NB4 (cell line): ENCODE data around the gene GSTCD.

Source experiments
- MYC ChIP-seq: IDR thresholded peaks from 2 replicates; pipeline ENCODE4 v1.6.1; 2011; ENCODE audit warnings: low read depth, low read length
- POLR2A ChIP-seq: IDR thresholded peaks from 2 replicates; pipeline ENCODE4 v1.6.1; 2011; ENCODE audit warnings: mild to moderate bottlenecking; ENCODE audit not compliant: insufficient read length; ENCODE audit errors: extremely low read depth
- TF ChIP-seq, protein P1 (sequence below): IDR thresholded peaks from one replicate; pipeline ENCODE4 v1.5.1; 2012; ENCODE audit warnings: low read depth, low read length
- TF ChIP-seq, protein P2 (sequence below): IDR thresholded peaks from 2 replicates; pipeline ENCODE4 v1.6.1; 2011; ENCODE audit warnings: low read depth, low read length

DNA sequence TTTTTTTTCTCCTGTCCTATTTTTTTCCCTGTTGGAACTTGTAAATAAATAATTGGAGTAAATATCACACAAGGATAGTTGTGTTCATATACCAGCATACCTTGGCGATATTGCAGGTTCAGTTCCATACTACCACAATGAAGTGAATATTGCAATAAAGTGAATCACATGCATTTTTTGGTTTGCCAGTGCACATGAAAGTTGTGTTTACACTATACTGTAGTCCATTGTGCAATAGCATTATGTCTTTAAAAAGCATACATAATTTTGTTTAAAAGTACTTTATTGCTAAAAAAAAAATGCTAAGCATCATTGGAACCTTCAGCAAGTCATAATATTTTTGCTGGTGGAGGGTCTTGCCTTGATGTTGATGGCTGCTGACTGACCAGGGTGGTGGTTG lies 88.6 kb downstream of the GSTCD start:
- TF ChIP-seq, protein P1, sequence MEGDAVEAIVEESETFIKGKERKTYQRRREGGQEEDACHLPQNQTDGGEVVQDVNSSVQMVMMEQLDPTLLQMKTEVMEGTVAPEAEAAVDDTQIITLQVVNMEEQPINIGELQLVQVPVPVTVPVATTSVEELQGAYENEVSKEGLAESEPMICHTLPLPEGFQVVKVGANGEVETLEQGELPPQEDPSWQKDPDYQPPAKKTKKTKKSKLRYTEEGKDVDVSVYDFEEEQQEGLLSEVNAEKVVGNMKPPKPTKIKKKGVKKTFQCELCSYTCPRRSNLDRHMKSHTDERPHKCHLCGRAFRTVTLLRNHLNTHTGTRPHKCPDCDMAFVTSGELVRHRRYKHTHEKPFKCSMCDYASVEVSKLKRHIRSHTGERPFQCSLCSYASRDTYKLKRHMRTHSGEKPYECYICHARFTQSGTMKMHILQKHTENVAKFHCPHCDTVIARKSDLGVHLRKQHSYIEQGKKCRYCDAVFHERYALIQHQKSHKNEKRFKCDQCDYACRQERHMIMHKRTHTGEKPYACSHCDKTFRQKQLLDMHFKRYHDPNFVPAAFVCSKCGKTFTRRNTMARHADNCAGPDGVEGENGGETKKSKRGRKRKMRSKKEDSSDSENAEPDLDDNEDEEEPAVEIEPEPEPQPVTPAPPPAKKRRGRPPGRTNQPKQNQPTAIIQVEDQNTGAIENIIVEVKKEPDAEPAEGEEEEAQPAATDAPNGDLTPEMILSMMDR = no peak
- TF ChIP-seq, protein P2, sequence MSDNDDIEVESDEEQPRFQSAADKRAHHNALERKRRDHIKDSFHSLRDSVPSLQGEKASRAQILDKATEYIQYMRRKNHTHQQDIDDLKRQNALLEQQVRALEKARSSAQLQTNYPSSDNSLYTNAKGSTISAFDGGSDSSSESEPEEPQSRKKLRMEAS = no peak
- TF ChIP-seq POLR2A = no peak
- no peak for TF ChIP-seq MYC
